Small intestine (tissue), 7 donors: ENCODE measurements around the gene UVRAG. TPM values are rescaled to one million over a fixed set of nuclear protein-coding genes. Genes with fewer than 3 reads are reported as not detected.
"Not testable (repeated sequence)": the region's sequence is repeated elsewhere in the genome, so short reads cannot be mapped to it uniquely, and the experiment has no call there.

Source experiments
- DNase-seq, 2 donors: peaks; one replicate each; pipeline versions ENCODE4 v3.0.0 to v3.0.0-alpha.2; 2013
- FAIRE-seq: peaks from 2 replicates; lab custom pipeline; 2012; peaks lifted over from hg19 to GRCh38; lab: Jason Lieb, UNC
- H3K27ac ChIP-seq, 3 donors: one replicate each; pipeline ENCODE4 v1.5.1; 2013; ENCODE audit warnings: low read length in 2 of 3, mild to moderate bottlenecking in 2 of 3, control low read depth in 1 of 3, inconsistent platforms in 1 of 3, low read depth in 1 of 3, moderate library complexity in 1 of 3
- H3K27me3 ChIP-seq, 3 donors: one replicate each; pipeline ENCODE4 v1.6.1; 2013; ENCODE audit warnings: low read length in 3 of 3, inconsistent platforms in 1 of 3; ENCODE audit not compliant: control insufficient read depth in 3 of 3, insufficient read depth in 3 of 3
- H3K36me3 ChIP-seq, 3 donors: one replicate each; pipeline ENCODE4 v1.6.1; 2013; ENCODE audit warnings: low read length in 3 of 3, inconsistent platforms in 1 of 3, low read depth in 1 of 3, mild to moderate bottlenecking in 1 of 3, moderate library complexity in 1 of 3; ENCODE audit not compliant: control insufficient read depth in 3 of 3, insufficient read depth in 2 of 3
- H3K4me1 ChIP-seq, 3 donors: one replicate each; pipeline ENCODE4 v1.6.1; 2013; ENCODE audit warnings: low read length in 2 of 3, inconsistent platforms in 1 of 3, low read depth in 1 of 3, mild to moderate bottlenecking in 1 of 3, moderate library complexity in 1 of 3; ENCODE audit not compliant: control insufficient read depth in 3 of 3, insufficient read depth in 2 of 3
- H3K4me3 ChIP-seq, 3 donors: one replicate each; pipeline ENCODE4 v1.5.1; 2013; ENCODE audit warnings: low read length in 3 of 3, control low read depth in 1 of 3, inconsistent platforms in 1 of 3, low read depth in 1 of 3, mild to moderate bottlenecking in 1 of 3, moderate library complexity in 1 of 3
- H3K9me3 ChIP-seq, 2 donors: one replicate each; pipeline ENCODE4 v1.6.1; 2013; ENCODE audit warnings: low read depth in 1 of 2, low read length in 1 of 2; ENCODE audit not compliant: control insufficient read depth in 2 of 2, insufficient read depth in 1 of 2
- WGBS, 3 donors: extraction: QIAGEN DNeasy Blood & Tissue Kit; methylation state at CpG; one replicate each; pipeline ENCODE4 v1.1.7; 2013; 5-methylcytosine and 5-hydroxymethylcytosine counted together
- polyA plus RNA-seq, 4 donors: library from polyadenylated mRNA; stranded (reverse) in 3 of 4; unstranded in 1 of 4; fragments of 200-250 nt in 3 of 4; fragments of 120-200 nt in 1 of 4; gene quantifications; one replicate each; pipeline versions ENCODE4 v1.2.1 to v1.2.3, GENCODE V29; 2013
- donor health status: healthy with polysubstance abuse.
- donor health status: control.
- donor health status: control.
- donor health status: Bipolar disorder and iron deficiency.
- donor health status: healthy.

Gene UVRAG
- polyA plus RNA-seq, 4 donors, result 5.4 to 13.2 (median 7.1) TPM

DNA sequence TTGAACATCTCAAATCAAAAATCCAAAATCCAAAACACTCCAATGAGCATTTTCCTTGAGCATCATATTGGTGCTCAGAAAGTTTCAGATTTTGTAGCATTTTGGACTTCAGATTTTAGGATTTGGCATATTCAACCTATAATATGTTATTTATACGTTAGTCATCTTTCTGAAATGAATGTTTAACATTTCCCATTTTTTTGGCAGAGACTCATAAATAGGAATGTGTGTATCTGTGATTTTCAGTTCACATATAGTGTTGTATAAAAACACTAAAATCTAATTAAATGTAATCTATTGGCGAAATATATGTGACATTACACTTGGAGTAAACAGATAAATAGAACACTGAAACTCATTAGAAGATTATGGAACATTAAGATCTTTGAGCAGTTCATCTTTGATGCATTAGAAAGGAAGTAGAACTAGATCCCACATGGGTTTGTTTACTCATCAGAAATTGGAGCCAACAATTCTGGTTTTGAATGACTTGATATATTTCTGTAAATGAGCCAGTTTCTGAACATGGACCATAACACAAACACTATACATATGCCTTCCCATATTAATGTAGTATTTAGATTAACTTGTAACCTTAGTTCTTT lies 153.1 kb downstream of the UVRAG start:
- 64 to 98% (median 95%) methylated on average over 2 of the region's 2 CpGs for WGBS, 3 donors
- FAIRE-seq, result no peak
- Histone ChIP-seq H3K9me3 (no peaks in the 10 kb centered on the region), H3K27ac (no peak overlapping the region), H3K4me1 (peaks cover 0 to 5% (median 0%) of the 10 kb centered on the region in 3 donors), H3K4me3 (no peak overlapping the region), H3K36me3 (peaks cover 0 to 6% (median 0%) of the 10 kb centered on the region in 3 donors), H3K27me3 (no peaks in the 10 kb centered on the region)
- DNase-seq, result no peak

DNA sequence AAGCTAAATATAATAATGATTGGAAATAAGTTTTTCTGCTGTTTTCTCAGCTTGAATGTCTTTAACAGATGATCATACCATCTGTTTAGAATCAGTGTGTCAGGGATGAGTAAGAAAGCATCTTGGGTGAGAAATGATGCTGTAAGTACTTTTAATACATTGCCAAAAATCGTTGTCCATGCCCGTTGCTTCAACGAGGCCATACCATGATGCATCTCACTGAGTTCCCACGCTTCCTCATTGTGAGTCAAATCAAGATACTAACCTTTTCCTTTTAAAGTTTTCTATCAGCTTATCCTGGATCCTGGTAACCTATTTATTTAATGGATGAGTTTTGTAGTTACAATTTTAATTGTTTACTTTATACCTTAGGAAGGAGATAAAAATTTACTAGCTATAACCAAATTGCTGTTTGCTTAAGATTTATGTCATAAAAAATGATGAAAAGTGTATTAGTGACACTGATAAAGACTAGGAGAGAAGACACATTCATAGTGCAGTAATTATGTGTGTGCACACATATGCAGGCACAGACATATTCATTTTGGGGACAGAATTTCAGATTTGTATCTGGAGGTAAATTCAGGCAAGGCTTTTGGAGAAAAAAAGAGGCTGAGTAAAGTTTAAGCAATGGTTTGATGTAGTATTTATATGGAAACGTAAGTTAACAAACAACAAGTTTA lies 154.8 kb downstream of the UVRAG start:
- WGBS, 3 donors, result 59 to 61% (median 61%) methylated on average over 5 of the region's 5 CpGs
- Histone ChIP-seq H3K4me1 (peaks cover 0 to 5% (median 0%) of the 10 kb centered on the region in 3 donors), H3K36me3 (peaks cover 0 to 6% (median 0%) of the 10 kb centered on the region in 3 donors), H3K27ac (no peak overlapping the region), H3K27me3 (no peaks in the 10 kb centered on the region), H3K4me3 (no peak overlapping the region), H3K9me3 (peaks cover 0 to 3% of the 10 kb centered on the region in 2 donors)
- peak in 1 of 2 donors; percentile 19 for DNase-seq
- no peak for FAIRE-seq

DNA sequence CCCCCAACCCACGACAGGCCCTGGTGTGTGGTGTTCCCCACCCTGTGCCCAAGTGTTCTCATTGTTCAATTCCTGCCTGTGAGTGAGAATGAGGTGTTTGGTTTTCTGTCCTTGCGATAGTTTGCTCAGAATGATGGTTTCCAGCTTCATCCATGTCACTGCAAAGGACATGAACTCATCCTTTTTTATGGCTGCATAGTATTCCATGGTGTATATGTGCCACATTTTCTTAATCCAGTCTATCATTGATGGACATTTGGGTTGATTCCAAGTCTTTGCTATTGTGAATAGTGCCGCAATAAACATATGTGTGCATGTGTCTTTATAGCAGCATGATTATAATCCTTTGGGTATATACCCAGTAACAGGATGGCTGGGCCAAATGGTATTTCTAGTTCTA lies 158.7 kb downstream of the UVRAG start:
- not testable (repeated sequence) for DNase-seq, FAIRE-seq, H3K27me3 ChIP-seq, H3K36me3 ChIP-seq, H3K9me3 ChIP-seq, H3K4me3 ChIP-seq, H3K4me1 ChIP-seq, H3K27ac ChIP-seq
- WGBS, 3 donors, result 92 to 96% (median 96%) methylated on average over 3 of the region's 3 CpGs

DNA sequence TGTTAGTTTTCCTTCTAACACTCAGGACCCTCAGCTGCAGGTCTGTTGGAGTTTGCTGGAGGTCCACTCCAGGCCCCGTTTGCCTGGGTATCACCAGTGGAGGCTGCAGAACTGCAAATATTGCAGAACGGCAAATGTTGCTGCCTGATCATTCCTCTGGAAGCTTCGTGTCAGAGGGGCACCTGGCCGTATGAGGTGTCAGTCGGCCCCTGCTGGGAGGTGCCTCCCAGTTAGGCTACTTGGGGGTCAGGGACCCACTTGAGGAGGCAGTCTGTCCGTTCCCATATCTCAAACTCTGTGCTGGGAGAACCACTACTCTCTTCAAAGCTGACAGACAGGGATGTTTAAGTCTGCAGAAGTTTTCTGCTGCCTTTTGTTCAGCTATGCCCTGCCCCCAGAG lies 164.1 kb downstream of the UVRAG start:
- DNase-seq, H3K36me3 ChIP-seq, FAIRE-seq, H3K9me3 ChIP-seq, H3K27me3 ChIP-seq, H3K4me1 ChIP-seq, H3K27ac ChIP-seq, H3K4me3 ChIP-seq: not testable (repeated sequence)
- 89 to 95% (median 94%) methylated on average over 6 of the region's 6 CpGs for WGBS, 3 donors

DNA sequence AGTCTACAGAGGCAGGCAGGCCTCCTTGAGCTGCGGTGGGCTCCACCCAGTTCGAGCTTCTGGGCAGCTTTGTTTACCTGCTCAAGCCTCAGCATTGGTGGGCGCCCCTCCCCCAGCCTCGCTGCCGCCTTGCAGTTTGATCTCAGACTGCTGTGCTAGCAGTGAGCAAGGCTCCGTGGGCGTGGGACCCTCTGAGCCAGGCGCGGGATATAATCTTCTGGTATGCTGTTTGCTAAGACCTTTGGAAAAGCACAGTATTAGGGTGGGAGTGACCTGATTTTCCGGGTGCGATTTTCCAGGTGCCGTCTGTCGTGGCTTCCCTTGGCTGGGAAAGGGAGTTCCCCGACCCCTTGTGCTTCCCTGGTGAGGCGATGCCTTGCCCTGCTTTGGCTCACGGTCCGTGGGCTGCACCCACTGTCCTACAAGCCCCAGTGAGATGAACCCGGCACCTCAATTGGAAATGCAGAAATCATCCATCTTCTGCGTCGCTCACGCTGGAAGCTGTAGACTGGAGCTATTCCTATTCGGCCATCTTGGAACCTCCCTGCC lies 164.5 kb downstream of the UVRAG start:
- 90 to 97% (median 95%) methylated on average over 22 of the region's 22 CpGs for WGBS, 3 donors
- H3K36me3 ChIP-seq, H3K4me3 ChIP-seq, H3K4me1 ChIP-seq, H3K9me3 ChIP-seq, FAIRE-seq, H3K27me3 ChIP-seq, H3K27ac ChIP-seq, DNase-seq: not testable (repeated sequence)

DNA sequence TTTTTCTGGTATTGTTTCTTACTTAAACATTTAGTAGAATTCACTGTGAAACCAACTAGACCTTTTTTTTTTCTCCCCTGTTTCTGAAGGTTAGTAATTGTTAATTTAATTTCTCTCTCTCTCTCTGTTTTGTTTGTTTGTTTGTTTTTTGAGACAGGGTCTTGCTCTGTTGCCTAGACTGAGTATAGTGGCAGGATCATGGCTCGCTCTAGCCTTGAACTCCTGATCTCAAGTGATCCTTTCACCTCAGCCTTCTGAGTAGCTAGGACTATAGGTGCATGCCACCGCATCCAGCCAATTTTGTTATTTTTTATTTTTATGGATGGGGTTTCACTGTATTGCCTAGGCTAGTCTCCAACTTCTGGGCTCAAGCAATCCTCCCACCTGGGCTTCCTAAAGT lies 165.0 kb downstream of the UVRAG start:
- no peaks in the 10 kb centered on the region for H3K27me3 ChIP-seq
- no peak for FAIRE-seq
- peaks cover 0 to 6% (median 3%) of the 10 kb centered on the region in 3 donors for H3K36me3 ChIP-seq
- no peak overlapping the region for H3K4me3 ChIP-seq
- no peaks in the 10 kb centered on the region for H3K4me1 ChIP-seq
- DNase-seq, result no peak
- WGBS, 3 donors, result 94 to 100% (median 96%) methylated on average over 2 of the region's 2 CpGs
- H3K27ac ChIP-seq, result no peak overlapping the region
- H3K9me3 ChIP-seq, result no peaks in the 10 kb centered on the region

DNA sequence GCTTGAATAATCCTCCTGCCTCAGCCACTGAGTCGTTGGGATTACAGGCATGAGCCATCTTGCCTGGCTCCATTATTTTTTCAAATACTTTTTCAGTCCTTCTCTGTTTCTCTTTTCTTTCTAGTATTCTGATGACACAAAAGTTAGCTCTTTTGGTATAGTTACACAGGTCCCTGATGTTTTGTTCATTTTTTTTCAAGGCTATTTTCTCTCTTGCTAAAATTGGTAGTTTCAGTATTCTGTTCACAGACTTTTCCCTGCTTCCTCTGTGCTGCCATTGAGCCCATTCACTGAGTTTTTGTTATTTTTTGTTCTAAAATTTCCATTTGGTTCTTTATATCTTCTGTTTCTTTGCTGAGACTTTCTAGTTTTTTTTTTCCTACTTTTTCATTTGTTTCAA lies 166.5 kb downstream of the UVRAG start:
- DNase-seq (no peak), FAIRE-seq (no peak)
- 92 to 100% (median 92%) methylated on average over 1 of the region's 1 CpG for WGBS, 3 donors
- H3K4me3 ChIP-seq, result no peak overlapping the region
- no peaks in the 10 kb centered on the region for H3K9me3 ChIP-seq
- no peaks in the 10 kb centered on the region for H3K4me1 ChIP-seq
- peaks cover 0 to 6% (median 3%) of the 10 kb centered on the region in 3 donors for H3K36me3 ChIP-seq
- H3K27me3 ChIP-seq, result no peaks in the 10 kb centered on the region
- H3K27ac ChIP-seq, result no peak overlapping the region

DNA sequence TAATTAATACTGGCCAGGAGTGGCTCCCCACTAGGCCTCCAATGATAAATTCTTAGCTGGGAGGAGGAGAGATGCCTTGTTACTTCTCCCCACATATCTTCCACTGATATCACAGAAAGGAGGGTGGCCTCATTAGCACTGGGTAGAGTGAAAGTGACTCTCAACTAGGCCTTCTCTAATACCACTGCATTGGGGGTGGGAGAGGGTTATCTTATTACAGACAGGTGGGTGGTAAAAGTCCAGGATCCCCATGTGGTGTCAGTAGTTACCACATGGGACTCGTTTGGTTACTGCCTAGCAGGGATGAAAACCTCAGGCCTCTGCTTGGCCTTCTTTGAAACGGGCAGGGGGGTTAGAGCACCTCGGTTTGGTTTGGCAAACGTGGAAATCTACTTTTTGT lies 167.3 kb downstream of the UVRAG start:
- Histone ChIP-seq H3K9me3 (no peaks in the 10 kb centered on the region), H3K27ac (no peak overlapping the region), H3K4me1 (no peaks in the 10 kb centered on the region), H3K36me3 (peaks cover 0 to 6% (median 3%) of the 10 kb centered on the region in 3 donors), H3K27me3 (no peaks in the 10 kb centered on the region), H3K4me3 (no peak overlapping the region)
- WGBS, 3 donors, result 83 to 90% (median 89%) methylated on average over 4 of the region's 4 CpGs
- FAIRE-seq (no peak), DNase-seq (no peak)
